Heart left ventricle (tissue), 13 donors: ENCODE results near the gene LIN9.

Experiments used
- CTCF ChIP-seq, 12 donors: fragments of 200-600 bp; sonication (generic) in 4 of 12; IDR thresholded peaks; one replicate each; pipeline versions ENCODE4 v1.5.0 to v1.8.0; 2018 to 2022; ENCODE audit warnings: antibody characterized with exemption in 12 of 12, mild to moderate bottlenecking in 5 of 12
- POLR2A ChIP-seq, 2 donors: fragments of 450-650 bp; IDR thresholded peaks; one replicate each; pipeline ENCODE4 v1.6.1; 2017; ENCODE audit warnings: antibody characterized with exemption in 2 of 2, mild to moderate bottlenecking in 2 of 2, moderate library complexity in 2 of 2
- donor health status: ischemic (EF 13 %, LVEDD 7.1; RV severe dilation, severe dysfunction).
- donor health status: DM: no; HTN: yes; CAD: no.
- donor health status: DM: no; HTN: no; CAD: no.
- donor health status: ischemic (EF 25% LVEDD 6.9; RV normal size, moderate dysfunction).
- donor health status: ischemic (EF 25% LVEDD 5.7; RV mildly dilated, moderate dysfunction).
- donor health status: ischemic (EF 35%, LVEDD 5.7; RV mildly dilated, moderate dysfunction).
- donor health status: nonischemic (EF 11% LVEDD 7.7; RV severe dilation, severe dysfunction).
- donor health status: DM: yes; HTN: yes; CAD: no.
- donor health status: PGD.
- donor health status: ischemic (EF 29% LVEDD 5.4; RV normal size, mild dysfunction).
- donor health status: nonischemic (EF 23%, LVEDD 6.1; RV moderate dilation, normal function).

- TF ChIP-seq CTCF (IDR thresholded peaks at IDR 0.05) (no peak), POLR2A (IDR thresholded peaks at IDR 0.05) (no peak)
These were observed 28.4 kb upstream of the LIN9 start for GRCh38 chr1:226337276-226337875.
